GM18505 (cell line): ENCODE measurements around the gene SGCG.
"Not testable (repeated sequence)": the region's sequence is repeated elsewhere in the genome, so short reads cannot be mapped to it uniquely, and the experiment has no call there.

Source experiments
- ATAC-seq: cut with Tn5 transposase; IDR thresholded peaks from one replicate; pipeline ENCODE4 v1.9.1; 2021; ENCODE audit not compliant: unreplicated experiment
- POLR2A ChIP-seq: IDR thresholded peaks from 4 replicates; pipeline ENCODE4 v1.6.1; 2011; ENCODE audit warnings: borderline replicate concordance; ENCODE audit not compliant: insufficient read depth, insufficient read length; ENCODE audit errors: extremely low read depth

Gene SGCG

DNA sequence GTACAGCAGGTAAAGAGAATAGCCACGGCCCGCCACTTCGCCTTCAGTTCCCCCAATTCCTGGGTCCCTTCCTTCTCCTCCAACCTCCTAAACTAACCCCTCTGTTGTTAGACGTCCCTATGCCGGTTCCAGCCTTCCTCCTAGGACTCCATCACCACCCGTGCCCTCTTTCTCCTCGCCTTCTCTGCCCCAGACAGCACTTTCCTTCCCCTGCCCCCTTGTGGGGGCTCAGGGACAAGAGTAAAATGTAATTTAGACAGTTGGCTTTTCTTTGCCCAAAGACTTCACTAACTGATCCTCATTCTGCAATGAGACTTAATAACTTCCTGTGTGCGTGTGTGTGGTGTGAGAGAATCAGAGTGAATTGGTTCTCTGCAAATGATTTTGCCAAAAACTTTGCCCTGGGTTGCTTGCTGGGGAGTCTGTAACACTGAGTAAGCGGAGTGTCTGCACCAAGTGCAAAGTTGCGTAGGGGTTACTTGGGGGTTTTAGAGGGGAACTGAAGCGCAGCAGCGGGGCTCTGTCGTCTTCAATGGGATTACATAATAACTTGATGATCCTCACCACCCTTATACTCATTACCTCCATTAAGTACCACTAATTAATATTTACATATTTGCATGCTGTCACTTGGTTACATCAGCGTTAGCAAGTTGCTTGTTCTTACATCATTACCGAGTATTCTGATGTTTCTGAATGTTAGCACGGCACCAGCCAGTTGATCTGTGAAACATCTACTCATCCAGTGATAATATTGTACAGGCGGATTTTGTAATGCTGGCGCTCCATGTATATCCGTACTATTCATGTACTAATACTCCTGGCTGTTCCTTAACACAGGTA lies 19.9 kb upstream of the SGCG start:
- no peak for ATAC-seq
- no peak for TF ChIP-seq POLR2A

DNA sequence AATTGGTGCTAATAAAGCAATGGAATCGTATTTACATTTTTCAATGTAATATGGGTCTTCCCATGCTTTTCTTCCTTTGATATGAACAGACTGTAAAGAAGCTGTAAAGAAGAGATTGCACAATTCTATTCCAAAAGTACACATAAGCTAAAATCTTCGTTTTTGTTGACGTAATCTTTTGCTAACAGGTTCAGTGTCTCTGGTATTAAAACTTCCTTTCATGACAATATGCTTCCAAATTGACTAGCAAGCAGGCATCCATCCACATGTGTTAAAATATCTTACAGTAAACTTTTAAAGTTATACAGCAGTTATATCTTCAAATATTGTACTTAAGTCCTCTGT lies 19.3 kb upstream of the SGCG start:
- no peak for TF ChIP-seq POLR2A
- no peak for ATAC-seq

DNA sequence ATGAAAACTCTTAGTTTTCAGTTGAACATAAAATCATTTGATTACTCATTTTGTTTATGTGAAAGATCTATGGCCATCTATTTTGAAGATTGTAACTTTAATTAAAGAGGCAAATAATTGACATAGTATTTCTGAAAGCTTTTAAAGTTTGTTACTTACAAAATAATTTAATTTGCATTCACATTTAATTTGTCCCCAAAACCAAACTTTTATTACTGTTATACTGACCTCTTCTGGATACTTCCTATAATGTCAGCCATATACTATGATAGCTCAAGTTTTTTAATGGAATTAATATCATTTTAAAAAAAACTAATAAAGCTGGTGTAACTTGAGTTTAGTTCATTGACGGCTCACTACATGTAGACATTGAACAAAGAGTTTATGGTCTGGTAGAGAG lies 4.9 kb upstream of the SGCG start:
- no peak for ATAC-seq
- TF ChIP-seq POLR2A = no peak

DNA sequence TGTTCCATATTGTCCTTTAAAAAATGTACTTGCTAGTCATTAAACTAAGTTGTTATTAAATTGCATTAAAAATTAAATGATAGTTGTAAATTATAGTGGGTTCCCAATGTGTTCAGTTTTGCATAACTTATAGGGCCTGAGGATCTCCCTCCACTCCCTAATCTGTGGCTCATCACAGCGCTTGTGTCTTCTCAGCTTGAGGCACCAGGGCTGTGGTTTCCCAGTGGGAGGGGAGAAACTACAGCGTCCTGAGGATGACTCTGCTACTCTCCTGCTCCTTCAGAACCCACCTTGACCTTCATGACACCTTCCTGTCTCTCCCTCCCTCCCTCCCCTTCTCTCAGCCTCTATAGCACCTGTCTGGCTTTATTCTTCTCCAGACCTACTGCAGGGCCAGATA lies 1.4 kb downstream of the SGCG start:
- no peak for TF ChIP-seq POLR2A
- ATAC-seq = no peak

DNA sequence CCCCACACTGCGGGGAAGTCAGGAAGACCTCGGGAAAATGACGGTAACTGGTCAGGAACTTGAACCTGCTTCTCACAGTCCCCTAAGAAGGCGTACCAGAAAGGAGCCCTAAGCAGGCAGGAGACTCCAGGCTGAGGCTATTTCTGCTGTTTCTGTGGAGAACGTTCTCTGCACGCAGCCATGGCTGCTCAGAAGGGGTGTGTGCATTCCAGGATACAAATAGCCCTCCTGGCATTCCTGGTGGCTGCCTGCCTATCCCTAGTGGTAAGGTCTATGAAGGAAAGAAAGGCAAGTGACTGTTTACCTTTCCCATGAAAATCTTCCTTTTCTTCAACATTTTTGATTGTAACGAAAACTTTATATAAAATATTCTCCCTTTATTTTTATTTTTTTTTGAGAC lies 2.5 kb downstream of the SGCG start:
- ATAC-seq = no peak
- TF ChIP-seq POLR2A = no peak

DNA sequence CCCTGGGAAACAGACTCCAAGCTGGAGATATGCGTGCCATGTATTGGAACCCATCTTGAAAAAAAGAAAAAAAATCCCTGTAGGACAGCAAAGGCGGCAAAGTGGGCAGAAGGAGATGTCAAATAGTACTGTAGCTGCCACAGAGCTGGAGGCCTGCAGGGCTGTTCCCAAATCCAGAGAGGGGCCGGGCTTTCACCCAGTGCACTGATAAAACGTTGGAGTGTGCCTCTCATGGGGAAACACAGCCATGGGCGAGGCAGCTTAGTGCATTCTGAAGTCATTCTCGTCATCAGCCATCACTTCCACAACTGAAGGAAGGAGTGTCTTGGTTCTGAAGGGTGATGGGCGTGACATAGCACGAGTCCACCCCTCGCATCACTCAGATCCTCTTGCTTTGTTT lies 4.8 kb downstream of the SGCG start:
- no peak for ATAC-seq
- TF ChIP-seq POLR2A = no peak

DNA sequence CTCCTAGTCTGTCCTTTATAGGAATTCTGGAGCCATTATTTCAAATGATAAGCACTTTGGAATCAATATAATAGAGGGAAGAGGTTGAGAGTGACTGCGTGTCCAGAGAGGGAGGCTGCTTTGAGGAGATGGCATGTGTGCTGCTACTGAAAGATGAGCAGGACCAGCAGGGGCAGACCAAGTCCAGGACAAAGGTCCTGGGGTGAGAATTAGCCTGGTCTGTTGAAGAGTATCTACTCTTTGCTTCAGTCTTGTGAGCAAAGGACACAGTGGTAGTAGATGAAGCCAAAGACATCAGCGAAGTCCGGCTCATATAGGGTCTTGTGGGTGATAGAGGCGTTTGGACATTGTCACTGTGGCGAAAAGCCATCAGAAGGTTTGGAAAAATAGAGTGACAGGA lies 21.1 kb downstream of the SGCG start:
- TF ChIP-seq POLR2A = no peak
- no peak for ATAC-seq

DNA sequence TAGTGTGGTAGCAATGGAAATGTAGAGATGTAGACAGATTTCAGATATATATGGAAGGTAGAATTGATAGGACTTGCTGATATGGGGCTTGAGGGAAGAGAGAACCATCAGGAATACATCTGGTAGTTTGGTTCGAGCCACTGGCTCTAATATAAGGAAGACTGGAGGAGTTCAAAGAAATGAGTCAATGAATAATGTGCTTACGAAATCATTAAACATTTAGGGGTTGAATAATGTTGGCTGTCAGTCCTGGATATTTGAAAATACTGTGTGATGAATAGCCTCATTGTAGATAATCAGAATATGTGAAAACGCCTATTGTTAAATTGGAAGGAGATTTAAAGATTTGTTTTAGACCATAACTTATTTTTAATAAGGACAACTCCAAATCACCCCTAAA lies 21.6 kb downstream of the SGCG start:
- no peak for TF ChIP-seq POLR2A
- ATAC-seq = no peak

DNA sequence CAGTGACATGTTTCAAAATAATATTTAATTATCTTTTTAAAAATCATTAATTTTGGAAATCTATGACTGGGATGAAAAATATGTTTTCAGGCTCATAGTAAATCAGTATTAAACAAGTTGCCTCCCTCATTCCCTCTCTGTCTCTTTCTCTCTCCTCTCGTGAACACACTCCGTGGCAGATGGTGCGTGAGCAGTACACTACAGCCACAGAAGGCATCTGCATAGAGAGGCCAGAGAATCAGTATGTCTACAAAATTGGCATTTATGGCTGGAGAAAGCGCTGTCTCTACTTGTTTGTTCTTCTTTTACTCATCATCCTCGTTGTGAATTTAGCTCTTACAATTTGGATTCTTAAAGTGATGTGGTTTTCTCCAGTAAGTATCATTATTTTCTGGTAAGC lies 22.7 kb downstream of the SGCG start:
- ATAC-seq = no peak
- no peak for TF ChIP-seq POLR2A

DNA sequence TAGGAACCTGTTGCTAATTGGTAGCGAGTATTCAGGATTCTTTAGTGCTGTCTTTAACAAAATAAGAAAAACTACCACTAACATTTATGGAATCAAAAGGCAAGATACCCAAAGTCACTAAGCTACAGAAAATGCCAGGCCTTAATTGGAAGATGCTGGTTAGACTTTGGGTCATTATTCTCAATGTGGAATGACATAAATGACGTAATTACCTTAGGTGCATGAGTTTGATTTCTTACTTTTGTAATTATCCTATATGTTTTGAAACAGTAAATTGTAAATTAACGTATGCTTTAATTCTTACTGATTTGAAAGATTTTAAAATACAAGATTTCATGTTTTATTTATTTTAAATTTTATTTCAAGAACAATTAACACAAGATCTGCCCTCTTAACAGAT lies 25.0 kb downstream of the SGCG start:
- TF ChIP-seq POLR2A = no peak
- no peak for ATAC-seq

DNA sequence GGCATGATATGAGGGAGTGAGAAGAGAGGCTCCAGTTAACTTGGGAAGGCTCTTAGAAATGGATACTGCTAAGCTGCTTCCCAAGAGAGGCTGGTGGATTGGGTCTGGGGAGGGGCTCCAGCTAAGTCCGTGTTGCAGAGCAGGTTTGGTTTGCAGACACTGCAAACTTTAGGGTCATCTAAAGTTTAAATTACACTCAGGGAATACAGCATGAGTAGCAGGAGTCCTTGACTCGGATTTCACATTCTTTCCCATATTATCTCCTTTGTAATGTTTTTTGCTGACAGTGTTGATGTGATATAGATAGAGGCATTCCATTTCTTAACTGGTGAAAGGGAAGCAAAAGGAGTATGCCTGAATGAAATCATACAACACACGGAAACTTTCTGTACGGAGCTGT lies 31.9 kb downstream of the SGCG start:
- ATAC-seq = no peak
- no peak for TF ChIP-seq POLR2A

DNA sequence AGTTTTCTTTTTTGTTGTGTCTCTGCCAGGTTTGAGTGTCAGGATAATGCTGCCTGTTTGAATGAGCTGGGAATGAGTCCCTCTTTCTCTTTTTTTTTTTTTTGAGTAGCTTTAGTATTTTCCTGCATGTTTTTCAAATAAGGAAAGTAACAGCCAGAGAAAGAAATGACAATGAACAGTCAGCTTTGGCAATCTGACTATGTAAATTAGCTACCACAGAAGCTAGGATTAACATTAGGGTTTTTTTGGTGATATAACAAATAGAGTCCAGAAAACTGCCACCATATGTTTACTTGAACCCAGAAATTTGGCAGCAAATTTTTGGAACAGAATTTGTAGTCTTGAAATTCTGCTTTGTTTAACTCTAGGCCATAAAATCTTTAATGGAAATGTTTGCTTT lies 50.5 kb downstream of the SGCG start:
- no peak for TF ChIP-seq POLR2A
- ATAC-seq = no peak

DNA sequence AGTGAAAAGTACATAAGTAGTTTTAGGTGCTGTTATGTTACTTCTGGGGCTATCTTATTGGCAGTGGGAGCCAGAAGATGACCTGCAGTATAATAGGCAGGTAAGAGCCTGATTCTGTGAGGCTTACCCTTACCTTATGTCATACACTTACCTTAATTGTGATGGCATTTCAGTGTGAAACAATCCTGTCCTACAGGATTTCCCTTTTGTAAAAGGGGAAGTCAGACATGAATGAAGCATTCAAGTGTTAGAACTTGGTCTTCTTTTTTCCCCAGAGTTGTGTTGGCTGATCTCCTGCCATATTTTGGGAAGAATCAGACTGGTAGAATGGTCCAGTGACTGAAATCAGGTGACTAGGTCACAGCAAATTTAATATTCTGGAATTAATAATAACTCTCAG lies 55.2 kb downstream of the SGCG start:
- no peak for TF ChIP-seq POLR2A

DNA sequence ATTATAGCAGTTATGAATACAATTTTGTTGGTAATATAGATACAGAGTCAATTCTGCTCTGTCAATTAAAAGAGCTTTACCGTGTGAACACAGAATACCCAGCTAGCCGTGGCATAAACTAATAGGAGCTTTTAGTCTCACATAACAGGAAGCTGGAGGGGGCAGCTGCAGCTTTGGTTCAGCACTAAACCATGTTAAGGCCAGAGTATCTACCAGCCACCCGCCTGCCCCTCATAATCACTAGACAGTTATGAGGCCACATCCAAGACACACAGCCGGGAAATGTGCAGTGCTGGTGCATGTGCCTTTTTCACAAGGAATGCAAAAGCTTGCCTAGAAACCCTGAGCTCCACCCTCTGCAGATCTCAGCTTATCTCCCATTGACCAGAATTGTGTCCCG lies 62.3 kb downstream of the SGCG start:
- no peak for ATAC-seq

More for the DNA sequence above, 55.2 kb downstream of the SGCG start:
- ATAC-seq = no peak

DNA sequence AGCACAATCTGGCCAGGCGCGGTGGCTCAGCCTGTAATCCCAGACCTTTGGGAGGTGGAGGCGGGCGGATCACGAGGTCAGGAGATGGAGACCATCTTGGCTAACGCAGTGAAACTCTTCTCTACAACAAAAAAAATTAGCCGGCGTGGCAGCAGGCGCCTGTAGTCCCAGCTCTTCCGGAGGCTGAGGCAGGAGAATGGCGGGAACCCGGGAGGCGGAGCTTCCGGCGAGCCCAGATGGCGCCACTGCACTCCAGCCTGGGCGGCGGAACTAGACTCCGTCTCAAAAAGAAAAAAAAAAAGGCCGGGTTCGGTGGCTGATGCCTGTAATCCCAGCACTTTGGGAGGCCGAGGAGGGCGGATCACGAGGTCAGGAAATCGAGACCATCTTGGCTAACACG lies 67.6 kb downstream of the SGCG start:
- not testable (repeated sequence) for ATAC-seq

More for the DNA sequence above, 62.3 kb downstream of the SGCG start:
- no peak for TF ChIP-seq POLR2A
